SK-N-MC (cell line): ENCODE data around the gene MEIS2.

ENCODE experiments used
- EZH2 ChIP-seq: fragments of 200-600 bp; sonication (generic); IDR thresholded peaks from one replicate; pipeline ENCODE4 v1.6.1; 2017; ENCODE audit warnings: antibody characterized with exemption
- FOXP2 ChIP-seq: optimal IDR thresholded peaks from 2 replicates; pipeline ENCODE3; 2011; ENCODE audit warnings: mild to moderate bottlenecking, moderate library complexity; ENCODE audit not compliant: insufficient read depth; ENCODE audit errors: extremely low read length, control extremely low read depth
- POLR2AphosphoS5 ChIP-seq: IDR thresholded peaks from 2 replicates; pipeline ENCODE4 v1.6.1; 2012; ENCODE audit warnings: mild to moderate bottlenecking, low read depth, low read length, borderline replicate concordance

- TF ChIP-seq POLR2AphosphoS5 (no peak), FOXP2 (no peak), EZH2 (no peak)
Measured at GRCh38 chr15:37061996-37062395, 38.4 kb downstream of the MEIS2 start.
